Hematopoietic multipotent progenitor cell treated with erythropoietin and hydrocortisone succinate and interleukin-3 and kit ligand, for 4 days (in vitro differentiated cells): ENCODE data around the gene RPUSD2.
"Not testable (repeated sequence)": the region's sequence is repeated elsewhere in the genome, so short reads cannot be mapped to it uniquely, and the experiment has no call there.

Experiments
- DNase-seq: peaks from one replicate; pipeline ENCODE4 v3.0.0-alpha.2; 2015

RPUSD2 gene

DNA sequence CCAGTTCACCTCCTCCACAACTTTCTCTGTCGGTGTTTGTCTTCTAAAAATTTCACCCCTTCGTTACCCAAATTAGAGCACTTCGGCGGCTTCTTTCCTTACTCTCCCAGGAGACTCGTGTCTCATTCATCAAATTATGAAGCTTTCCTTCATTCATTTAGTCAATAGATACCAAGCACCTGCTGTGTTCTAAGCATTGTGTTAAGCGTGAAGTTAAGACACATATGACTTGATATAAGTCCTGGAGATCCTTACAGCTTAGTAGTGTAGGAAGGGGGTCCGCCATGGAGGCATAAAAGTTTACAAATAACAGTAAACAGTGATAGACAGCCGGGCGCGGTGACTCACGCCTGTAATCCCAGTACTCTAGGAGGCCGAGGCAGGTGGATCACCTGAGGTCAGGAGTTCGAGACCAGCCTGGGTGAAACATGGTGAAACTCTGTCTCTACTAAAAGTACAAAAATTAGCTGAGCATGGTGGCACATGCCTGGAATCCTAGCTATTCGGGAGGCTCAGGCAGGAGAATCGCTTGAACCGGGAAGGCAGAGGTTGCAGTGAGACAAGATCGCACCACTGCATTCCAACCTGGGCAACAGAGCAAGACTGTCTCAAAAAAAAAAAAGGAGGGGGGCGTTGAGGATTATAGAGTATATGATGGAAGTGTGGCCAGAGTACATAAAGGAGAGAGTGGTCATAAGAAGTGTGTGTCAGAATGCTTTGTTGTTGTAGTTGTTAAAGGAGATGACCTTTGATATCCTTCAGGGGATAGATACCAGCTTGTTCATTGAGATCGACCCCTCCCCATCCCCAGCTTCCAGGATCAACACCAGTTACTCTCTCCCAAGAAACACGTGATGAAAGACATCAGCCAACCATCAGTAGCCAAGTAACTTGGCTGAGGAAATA is 3.5 kb upstream of the RPUSD2 start:
- peak; percentile 14 for DNase-seq

DNA sequence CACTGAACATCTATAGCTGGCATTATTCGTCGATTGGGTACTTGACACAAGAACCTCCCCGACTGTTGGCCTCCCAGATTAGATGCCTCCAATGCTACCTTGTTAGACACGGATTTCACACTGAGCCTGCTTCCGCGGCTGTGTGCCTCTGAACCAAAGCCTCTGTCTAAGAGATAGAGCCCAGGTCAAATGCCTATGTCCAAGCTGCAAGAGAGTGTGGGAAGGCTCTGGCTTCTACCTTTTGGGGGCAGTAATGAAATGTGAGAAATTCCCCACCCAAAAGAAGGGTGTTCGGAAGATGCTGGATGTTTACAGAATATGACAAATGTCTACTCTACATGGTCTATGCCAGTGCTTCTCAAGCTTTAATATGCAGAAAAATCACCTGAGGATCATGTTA is 2.0 kb upstream of the RPUSD2 start:
- DNase-seq, result peak; percentile 82

DNA sequence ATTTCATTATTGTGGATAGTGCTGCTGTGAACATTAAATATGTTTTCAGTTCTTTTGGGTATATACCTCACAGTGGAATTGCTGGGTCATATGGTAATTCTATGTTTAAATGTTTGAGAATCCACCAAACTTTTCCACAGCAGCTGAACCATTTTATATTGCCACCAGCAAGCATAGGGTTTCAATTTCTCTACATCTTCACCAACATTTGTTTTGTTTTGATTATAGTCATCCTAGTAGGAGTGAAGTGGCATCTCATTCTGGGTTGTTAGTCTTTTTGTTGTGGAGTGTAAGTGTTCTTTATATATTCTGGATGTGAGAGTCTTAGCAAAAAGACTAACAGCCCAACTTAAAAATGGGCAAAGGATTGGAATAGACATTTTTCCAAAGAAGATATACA is 6.0 kb downstream of the RPUSD2 start:
- no peak for DNase-seq

DNA sequence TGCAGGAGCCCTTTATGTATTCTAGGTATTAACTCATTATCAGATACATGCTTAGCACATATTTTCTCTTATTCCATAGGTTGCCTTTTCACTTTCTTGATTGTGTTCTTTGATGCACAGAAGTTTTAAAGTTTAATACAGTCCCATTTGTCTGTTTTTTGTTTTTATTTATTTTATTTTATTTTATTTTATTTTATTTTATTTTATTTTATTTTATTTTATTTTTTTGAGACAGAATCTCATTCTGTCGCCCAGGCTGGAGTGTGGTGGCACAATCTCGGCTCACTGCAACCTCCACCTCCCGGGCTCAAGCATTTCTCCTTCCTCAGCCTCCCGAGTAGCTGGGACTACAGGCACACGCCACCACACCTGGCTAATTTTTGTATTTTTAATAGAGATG is 7.8 kb downstream of the RPUSD2 start:
- not testable (repeated sequence) for DNase-seq

DNA sequence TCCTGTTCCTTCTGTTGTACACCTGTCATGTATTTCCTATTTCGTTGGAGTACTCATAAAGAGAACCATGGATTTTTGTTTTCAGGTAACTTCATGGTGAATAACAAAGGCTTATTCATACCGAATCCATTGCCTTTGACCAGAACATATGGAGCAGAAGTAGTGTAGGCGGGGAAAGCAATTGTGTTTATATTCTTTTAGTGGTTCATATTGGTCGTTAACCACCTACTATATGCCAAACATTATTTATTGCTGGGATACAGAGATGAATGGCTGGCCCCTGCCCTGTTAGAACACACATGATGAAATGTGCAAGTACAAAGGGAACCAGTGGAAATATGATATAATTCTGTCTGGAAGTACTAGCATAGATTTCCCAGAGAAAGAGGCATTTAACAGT is 9.8 kb downstream of the RPUSD2 start:
- no peak for DNase-seq

DNA sequence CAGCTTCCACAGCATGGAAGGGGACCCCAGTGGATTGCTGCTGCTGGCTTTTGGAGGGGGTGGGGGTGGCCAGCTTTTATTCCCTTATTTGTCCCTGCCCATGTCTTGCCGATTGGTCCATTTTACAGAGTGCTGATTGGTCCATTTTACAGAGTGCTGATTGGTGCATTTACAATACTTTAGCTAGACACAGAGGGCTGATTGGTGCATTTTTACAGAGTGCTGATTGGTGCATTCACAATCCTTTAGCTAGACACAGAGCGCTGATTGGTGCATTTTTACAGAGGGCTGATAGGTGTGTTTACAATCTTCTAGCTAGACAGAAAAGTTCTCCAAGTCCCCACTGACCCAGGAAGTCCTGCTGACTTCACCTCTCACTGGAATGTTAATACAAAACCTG is 12.7 kb downstream of the RPUSD2 start:
- not testable (repeated sequence) for DNase-seq

DNA sequence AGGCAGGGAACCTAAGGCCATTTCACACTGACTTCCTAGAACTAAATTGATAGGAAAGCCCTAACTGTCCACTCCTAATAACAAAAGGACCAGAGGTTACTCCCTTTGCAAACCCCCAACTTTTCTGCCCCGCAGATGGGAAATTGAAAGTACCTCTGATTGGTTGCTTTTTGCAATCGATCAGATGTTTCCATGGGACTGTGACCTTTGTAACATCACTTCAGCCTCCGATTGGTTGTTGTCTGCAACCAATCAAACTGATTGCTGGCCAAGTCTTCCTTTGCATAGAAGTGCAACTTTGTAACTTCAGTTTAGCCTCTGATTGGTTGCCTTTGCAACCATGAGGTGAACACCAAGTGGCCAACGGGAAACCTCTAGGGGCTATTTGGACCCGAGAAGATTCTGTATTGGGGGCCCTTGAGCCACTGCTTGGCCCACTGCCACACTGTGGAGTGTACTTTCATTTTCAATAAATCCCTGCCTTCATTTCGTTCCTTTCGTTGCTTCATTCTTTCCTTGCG is 13.7 kb downstream of the RPUSD2 start:
- DNase-seq, result peak; percentile 49

DNA sequence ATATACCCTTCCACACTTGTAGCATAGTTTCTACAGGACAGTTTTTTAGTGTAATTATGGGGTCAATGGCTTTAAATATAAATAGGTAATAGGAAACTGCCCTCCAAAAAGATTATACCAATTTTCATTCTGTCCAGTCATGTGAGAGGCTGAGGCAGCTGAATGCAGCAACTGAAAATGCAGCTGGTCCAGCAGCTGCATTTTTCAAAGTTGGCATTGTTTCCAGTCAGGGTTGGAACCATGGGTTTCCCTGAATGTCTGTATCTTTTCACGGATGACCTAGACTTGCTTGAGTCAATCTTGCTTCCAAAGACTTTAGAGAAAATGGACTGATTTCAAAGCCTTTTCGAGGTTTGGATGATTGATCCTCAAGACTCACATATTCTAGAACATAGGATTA is 15.1 kb downstream of the RPUSD2 start:
- no peak for DNase-seq

DNA sequence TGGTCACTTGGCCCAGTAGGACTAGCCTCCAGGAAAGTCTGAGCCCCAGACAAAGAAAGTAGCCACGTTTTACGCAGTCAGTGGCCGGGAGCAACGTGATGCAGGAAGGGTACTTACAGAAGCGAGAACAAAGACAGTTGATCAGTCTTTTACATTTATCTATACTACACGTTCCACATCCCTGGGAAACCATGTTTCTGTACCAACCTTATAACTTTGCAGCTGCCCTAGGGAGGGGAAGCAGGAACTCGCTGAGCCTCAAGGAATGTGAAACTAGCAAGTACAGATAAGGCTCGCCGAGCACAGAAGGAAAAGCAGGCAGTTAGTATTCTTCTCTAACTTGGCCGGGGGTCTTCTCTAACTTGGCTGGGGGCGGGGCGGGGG is 21.6 kb downstream of the RPUSD2 start:
- peak; percentile 21 for DNase-seq

DNA sequence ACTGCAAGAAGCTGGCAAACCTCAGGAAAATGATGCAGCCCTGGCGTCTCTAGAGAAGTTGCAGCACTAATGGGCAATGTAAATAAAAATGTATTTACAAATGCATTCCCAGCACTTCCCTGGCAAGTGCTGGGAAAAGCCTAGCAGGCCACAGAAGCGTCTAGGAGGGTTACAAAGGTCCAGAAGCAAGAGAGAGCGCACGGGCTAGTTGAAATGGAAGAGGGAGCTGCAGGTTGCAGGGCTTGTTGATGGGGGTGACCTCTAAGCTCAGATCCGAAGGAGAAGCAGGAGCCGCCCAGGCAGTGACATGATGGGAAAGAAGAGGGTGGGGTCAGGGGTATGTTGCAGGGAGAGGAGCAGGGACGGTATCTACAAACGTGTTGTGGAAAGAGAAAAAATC is 22.3 kb downstream of the RPUSD2 start:
- no peak for DNase-seq

DNA sequence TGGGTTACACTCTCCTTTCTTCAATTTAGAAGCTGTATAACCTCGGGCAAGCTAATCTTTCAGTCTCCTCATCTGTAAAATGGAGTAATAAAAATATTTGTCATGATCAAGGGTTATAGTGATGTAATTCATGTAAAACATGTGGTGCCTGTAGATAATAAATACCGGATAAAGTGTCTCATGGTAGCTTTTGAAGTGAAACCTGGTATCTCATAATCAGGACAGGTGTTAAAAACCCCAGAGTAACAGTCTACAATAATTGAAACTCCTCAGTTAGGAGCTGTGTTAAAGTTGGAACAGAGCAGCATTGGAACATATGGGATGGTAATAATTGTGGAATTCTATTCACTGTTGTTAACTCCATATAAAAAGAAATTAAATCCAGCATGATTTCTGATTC is 24.1 kb downstream of the RPUSD2 start:
- DNase-seq, result no peak

DNA sequence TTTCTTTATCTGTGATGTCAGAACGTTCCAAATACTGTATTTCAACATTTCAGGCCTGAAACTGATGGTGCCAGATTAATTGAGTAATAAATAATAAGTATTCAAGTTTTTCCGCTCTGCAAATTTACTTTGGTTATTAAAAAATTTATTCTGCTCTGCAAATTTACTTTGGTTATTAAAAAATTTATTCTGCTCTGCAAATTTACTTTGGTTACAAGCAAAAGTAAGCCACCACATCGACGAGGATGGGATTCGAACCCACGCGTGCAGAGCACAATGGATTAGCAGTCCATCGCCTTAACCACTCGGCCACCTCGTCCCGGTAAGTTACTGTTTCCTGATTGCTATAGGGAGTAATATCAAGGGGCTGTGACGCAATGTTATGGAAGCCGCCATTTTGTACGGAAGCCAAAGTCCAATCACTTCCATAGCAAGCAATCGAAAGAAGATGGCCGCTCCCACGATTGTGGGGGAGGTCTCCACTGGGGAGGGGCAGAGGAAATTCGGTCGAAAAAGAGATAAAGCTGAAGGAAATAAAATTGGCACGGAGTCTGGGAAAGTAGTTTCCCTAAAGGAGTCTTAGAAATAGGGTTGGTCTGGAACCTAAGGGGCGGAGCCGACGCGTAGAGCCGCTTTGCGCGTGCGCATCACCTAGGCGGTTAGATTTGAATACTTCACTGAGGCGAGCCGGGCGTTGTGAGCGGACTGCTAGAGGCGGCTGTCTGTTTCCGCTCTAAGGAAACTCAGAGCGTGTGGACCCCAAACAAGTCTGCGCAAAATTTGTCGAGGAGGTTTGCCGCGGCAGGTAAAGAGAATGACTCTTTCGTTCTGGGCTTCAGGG is 24.7 kb downstream of the RPUSD2 start, which contains the start of gene KNL1:
TSS of gene KNL1 (plus strand) at position 662 of the 841 bp plus-strand sequence. CDS start 8,683 bp downstream, outside the sequence.
- DNase-seq, result peak; percentile 97

DNA sequence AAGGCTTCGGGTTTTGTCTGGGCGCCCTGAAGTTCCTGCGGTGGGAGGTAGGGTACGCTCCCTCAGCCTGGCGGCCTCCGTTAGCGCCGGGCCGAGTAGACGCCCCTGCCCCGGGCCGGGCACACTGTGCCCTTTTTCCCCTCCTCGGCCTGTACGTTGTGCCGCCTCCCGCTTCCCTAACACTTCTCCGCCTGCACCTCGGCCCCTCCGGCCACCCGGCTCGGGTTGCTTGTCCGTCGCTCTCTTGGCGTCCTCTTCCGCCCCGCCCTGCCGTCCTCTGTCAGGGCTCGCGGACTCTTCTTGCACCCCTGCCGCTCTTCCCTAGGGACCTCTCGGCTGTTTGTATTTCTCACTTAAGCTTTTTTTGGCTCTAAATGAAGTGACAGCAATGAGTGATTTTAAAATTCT is 25.3 kb downstream of the RPUSD2 start:
- DNase-seq, result peak; percentile 78

DNA sequence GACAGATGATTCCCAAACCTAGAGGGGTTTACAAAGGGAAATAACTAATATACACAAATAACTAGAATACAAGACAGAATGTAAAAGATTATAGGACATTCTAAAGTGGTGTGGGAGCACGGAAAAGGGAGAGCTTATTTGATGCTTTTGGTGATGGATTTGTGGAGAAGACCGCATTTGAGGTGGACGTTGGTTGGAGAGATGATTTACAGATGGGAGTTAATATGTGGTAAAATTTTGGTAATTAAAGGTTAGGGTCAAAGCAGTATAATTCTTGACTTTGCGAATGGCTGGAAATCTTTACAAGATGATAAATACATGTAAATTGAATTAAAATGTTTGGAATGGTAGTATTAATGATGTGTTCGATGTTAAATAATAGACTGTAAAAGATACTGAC is 26.1 kb downstream of the RPUSD2 start:
- no peak for DNase-seq

DNA sequence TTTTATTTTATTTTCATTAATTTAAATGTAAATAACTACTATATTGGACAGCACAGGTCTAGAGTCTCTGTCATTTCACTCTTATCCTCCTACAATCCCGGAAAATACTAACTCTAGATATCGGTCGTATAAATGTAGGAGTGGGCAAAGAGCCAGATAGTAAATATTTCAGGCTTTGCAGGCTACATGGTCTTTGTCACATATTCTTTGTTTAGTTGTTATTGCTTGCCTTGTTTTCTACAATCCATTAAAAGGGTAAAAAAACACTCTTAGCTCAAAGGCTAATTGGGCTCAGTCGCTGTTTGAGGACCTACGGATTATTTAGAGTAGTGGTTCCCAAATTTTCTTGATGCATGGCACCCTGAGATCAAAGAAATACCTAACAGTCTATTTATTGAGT is 26.7 kb downstream of the RPUSD2 start:
- DNase-seq, result no peak

DNA sequence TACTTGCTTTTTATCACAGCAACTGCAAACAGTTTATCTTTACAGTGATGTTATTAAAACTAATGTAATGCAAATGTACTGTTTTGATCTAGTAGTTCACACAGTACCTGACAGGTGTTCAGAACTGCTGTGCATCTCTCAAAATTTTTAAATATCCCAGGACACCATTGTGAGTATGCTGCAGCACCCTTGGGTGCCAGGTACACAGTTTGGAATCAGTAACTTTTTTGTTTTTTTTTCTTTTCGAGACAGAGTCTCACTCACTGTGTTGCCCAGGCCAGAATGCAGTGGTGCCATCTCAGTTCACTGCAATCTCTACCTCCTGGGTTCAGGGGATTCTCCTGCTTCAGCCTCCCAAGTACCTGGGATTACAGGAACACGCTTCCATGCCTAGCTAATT is 27.9 kb downstream of the RPUSD2 start:
- DNase-seq, result no peak

DNA sequence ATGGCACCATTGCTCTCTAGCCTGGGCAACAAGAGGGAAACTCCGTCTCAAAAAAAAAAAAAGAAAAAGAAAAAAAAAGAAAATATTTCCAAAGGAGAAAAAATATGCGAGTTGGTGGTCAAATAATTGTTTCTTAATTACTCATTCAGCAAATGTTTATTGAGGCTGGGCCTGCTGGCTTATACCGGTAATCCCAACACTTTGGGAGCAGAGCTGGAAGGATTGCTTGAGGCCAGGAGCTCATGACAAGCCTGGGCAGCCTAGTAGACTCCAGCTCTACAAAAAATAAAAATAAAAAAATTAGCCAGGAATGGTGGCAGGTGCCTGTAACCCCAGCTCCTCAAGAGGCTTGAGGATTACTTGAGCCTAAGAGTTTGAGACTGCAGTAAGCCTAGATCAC is 29.0 kb downstream of the RPUSD2 start:
- no peak for DNase-seq

DNA sequence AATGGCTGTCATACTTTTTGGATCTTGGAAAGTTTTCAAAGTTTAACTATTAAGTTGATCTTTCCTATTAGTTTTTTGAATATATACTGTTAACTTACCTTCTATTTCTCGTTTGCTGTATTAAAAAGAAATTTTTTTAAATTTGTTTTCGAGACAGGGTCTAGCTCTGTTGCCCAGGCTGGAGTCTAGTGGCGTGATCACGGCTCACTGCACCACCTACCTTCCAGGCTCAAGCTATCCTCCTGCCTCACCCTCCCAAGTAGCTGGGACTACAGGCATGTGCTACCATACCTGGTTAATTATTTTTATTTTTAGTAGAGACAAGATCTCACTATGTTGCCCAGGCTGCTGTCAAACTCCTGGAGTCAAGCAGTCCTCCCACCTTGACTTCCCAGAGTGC is 29.6 kb downstream of the RPUSD2 start:
- DNase-seq, result no peak

DNA sequence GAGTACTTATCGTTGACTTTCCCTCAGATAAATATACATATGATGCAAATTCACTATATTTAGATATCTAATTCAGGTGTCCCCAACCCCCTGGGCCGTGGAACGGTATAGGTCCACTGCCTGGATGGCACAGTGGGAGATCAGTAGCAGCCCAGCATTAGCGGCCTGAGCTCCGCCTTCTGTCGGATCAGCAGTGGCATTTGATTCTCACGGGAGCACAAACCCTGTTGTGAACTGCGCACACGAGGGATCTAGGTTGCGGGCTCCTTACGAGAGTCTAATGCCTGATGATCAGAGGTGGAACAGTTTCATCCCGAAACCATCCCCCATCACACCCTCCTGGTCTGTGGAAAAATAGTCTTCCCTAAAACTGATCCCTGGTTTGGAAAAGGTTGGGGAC is 31.9 kb downstream of the RPUSD2 start:
- no peak for DNase-seq

DNA sequence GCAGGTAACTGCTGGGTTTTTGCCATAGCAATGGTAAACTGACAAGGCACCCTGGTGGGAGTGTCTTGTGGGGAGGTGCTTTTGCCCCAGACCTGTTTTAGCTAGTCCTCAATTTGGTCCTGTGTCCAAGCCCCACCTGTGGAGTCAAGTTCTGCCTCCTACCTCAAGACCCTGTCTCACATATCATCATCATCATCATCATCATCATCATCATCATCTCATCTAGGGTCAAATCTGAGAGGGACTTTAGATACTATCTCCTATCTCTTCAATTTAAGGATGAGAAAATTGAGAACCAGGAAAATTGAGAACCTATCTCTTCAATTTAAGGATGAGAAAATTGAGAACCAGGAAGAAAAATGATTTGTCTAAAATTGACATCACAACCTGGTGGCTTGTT is 34.8 kb downstream of the RPUSD2 start:
- no peak for DNase-seq

DNA sequence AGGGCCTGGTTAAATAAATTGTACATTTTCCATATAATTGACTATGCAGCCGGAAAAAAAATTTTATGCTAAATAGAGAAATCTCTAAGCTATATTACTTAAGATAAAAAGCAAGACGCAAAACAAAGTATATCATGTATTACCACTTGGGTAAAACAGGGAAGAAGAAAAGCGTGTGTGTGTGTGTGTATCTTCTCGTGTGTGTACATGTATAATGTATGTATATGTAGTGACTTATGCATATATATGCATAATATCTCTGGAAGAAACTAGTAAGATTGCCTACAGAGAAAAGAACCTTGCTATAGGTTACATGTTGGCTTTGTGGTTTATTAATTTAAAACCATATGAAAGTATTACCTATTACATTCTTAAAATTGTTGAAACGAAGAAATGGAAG is 44.0 kb downstream of the RPUSD2 start:
- no peak for DNase-seq

DNA sequence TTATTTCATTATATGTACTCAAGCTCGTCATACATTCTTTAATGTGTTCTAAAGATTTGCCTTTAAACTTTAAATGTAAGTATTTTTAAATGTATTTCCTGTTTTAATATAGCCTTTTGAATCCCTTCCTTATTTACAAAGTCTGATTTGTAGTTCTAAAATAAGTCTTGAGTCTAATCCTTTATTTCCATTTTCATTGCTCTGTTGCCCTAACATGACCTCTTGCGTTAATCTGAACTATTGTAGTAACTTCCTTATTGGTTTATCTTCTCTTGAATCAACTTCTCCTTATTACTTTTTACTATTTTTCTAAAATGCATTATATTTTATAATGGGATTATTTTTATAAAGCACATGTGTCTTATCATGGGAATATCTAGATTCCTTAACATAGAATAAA is 48.9 kb downstream of the RPUSD2 start:
- peak; percentile 47 for DNase-seq

DNA sequence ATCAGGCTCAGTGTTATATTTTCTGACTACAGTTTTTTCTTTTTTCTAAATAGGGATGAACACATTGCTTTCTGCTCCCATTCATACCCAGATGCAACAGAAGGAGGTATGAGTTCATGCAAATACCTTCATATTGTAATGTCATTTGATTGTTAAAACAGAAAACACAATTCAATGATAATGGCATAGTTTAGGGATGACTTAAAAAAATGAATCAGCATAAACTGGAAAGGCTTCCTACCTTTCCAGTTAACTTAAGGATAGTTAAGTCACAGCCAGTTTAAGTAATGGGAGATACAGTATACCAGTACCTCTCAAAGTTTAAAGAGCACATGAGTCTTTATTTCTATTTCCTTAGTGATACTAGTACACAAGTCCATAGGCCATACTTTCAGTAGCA is 49.8 kb downstream of the RPUSD2 start:
- DNase-seq, result no peak

DNA sequence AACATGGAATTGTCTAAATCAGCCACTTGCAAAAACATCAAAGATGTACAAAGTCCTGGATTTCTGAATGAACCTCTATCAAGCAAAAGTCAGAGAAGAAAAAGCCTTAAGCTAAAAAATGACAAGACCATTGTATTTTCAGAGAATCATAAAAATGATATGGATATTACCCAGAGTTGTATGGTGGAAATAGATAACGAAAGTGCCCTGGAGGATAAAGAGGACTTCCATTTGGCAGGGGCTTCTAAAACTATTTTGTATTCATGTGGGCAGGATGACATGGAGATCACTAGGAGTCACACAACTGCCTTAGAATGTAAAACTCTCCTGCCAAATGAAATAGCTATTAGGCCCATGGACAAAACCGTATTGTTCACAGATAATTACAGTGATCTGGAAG is 54.3 kb downstream of the RPUSD2 start:
- peak; percentile 74 for DNase-seq
